NCI-H524 (cell line): ENCODE results near the gene NIF3L1.
"Not testable (repeated sequence)": the region's sequence is repeated elsewhere in the genome, so short reads cannot be mapped to it uniquely, and the experiment has no call there.

Experiments used
- DNase-seq, 2 experiments: peaks; one replicate each; lab custom pipeline; 2025; lab: John Stamatoyannopoulos, UW

NIF3L1 gene

GRCh38 chr2:200873560-200873959 is 15.6 kb upstream of the NIF3L1 start:
- no peak for DNase-seq

GRCh38 chr2:200877443-200877842 is 11.7 kb upstream of the NIF3L1 start:
- DNase-seq: no peak

- DNase-seq: no peak
Observed at GRCh38 chr2:200878289-200878880, 10.8 kb upstream of the NIF3L1 start.

GRCh38 chr2:200881715-200882249 is 7.4 kb upstream of the NIF3L1 start:
- DNase-seq: not testable (repeated sequence)

- no peak for DNase-seq
Observed at GRCh38 chr2:200899482-200899881, 10.3 kb downstream of the NIF3L1 start.

- DNase-seq: peak; percentile 75 to 89
Observed at GRCh38 chr2:200901459-200902072, 12.4 kb downstream of the NIF3L1 start.

- peak; percentile 19 to 57 for DNase-seq
Observed at GRCh38 chr2:200905618-200906296, 16.6 kb downstream of the NIF3L1 start.

GRCh38 chr2:200909958-200910357 is 20.8 kb downstream of the NIF3L1 start:
- DNase-seq: no peak

- no peak for DNase-seq
Observed at GRCh38 chr2:200913654-200914053, 24.5 kb downstream of the NIF3L1 start.

- DNase-seq: no peak
Observed at GRCh38 chr2:200922439-200922838, 33.3 kb downstream of the NIF3L1 start.

GRCh38 chr2:200929334-200930249 is 40.4 kb downstream of the NIF3L1 start:
- no peak for DNase-seq

- no peak for DNase-seq
Observed at GRCh38 chr2:200930947-200931626, 41.9 kb downstream of the NIF3L1 start.

- DNase-seq: no peak
Observed at GRCh38 chr2:200939832-200940231, 50.7 kb downstream of the NIF3L1 start.

- no peak for DNase-seq
Observed at GRCh38 chr2:200943527-200944105, 54.4 kb downstream of the NIF3L1 start.

- DNase-seq: no peak
Observed at GRCh38 chr2:200944467-200945394, 55.6 kb downstream of the NIF3L1 start.

GRCh38 chr2:200945395-200945729 is 56.2 kb downstream of the NIF3L1 start:
- no peak for DNase-seq

- DNase-seq: no peak
Observed at GRCh38 chr2:200950378-200950777, 61.2 kb downstream of the NIF3L1 start.
